Pancreas (tissue), 10 donors: ENCODE results near the gene CUX1. TPM values are rescaled to one million over a fixed set of nuclear protein-coding genes. Genes with fewer than 3 reads are reported as not detected.
"Not testable (repeated sequence)": the region's sequence is repeated elsewhere in the genome, so short reads cannot be mapped to it uniquely, and the experiment has no call there.

Experiments used
- ATAC-seq, 4 donors: fragments of 200-7000 bp; cut with Tn5 transposase; one replicate each; pipeline versions ENCODE4 v1.8.0 to v1.9.1; 2020; ENCODE audit warnings: mild to moderate bottlenecking in 4 of 4, moderate library complexity in 4 of 4
- DNase-seq, 6 donors: peaks; one replicate each; pipeline ENCODE4 v3.0.0-alpha.2; 2020
- FAIRE-seq: peaks from 2 replicates; lab custom pipeline; 2012; peaks lifted over from hg19 to GRCh38; lab: Jason Lieb, UNC
- H3K27ac ChIP-seq, 4 donors: fragments of 200-600 bp; sonication (generic); 1 replicate in 3 of 4; 2 replicates in 1 of 4; pipeline versions ENCODE4 v1.5.0 to v1.8.0; 2020
- H3K27me3 ChIP-seq, 4 donors: fragments of 200-600 bp; one replicate each; pipeline ENCODE4 v1.8.0; 2021
- H3K36me3 ChIP-seq, 3 donors: fragments of 200-600 bp; sonication (generic) in 1 of 3; one replicate each; pipeline versions ENCODE4 v1.5.0 to v1.8.0; 2020 to 2021
- H3K4me1 ChIP-seq, 3 donors: fragments of 200-600 bp; one replicate each; pipeline ENCODE4 v1.8.0; 2021
- H3K4me3 ChIP-seq, 4 donors: fragments of 200-600 bp; sonication (generic) in 2 of 4; one replicate each; pipeline versions ENCODE4 v1.5.0 to v1.8.0; 2020 to 2021
- H3K9me3 ChIP-seq, 4 donors: fragments of 200-600 bp; one replicate each; pipeline ENCODE4 v1.8.0; 2021
- WGBS, 2 donors: extraction: QIAGEN DNeasy Blood & Tissue Kit; methylation state at CpG; one replicate each; pipeline ENCODE4 v1.1.7; 2013; 5-methylcytosine and 5-hydroxymethylcytosine counted together
- intact Hi-C, 3 donors: fragments of 100-400 bp; cut with DNase I; formaldehyde crosslinking; loops; one replicate each; pipeline versions ENCODE4 v1.11.1 to v1.14.2; 2022
- polyA plus RNA-seq, 2 donors: library from polyadenylated mRNA; stranded (reverse); fragments of 200-250 nt; gene quantifications; one replicate each; pipeline ENCODE4 v1.2.3, GENCODE V29; 2013
- total RNA-seq, 6 donors: library from RNA; stranded (reverse); fragmentation: NEBNext Ultra II Directional in 4 of 6; extraction: Animal tissue kit (Norgen Biotek cat#: 25700) in 4 of 6; gene quantifications; one replicate each; pipeline versions ENCODE4 v1.2.1 to v1.2.4, GENCODE V29; 2021 to 2023
- TF ChIP-seq, protein P1 (sequence below), 4 donors: fragments of 200-600 bp; sonication (generic) in 3 of 4; IDR thresholded peaks; one replicate each; pipeline versions ENCODE4 v1.5.0 to v1.8.0; 2021; ENCODE audit warnings: antibody characterized with exemption in 4 of 4
- donor health status: healthy with polysubstance abuse.
- donor health status: DM: no; HTN: no; CAD: no; lungs with moderate emphysema.
- donor health status: DM: no; HTN: no; CAD: no.
- donor health status: control.
- donor health status: control.
- donor health status: Bipolar disorder and iron deficiency.
- donor health status: DM: yes; HTN: yes; CAD: no.
- donor health status: DM: no; HTN: no; CAD: no.
- donor health status: DM: no; HTN: no; CAD: no.
- donor health status: DM: yes; HTN: yes; CAD: no.

CUX1 gene
- total and polyA plus RNA-seq, 8 donors = 18.9 to 61.2 (median 45.1) TPM

DNA sequence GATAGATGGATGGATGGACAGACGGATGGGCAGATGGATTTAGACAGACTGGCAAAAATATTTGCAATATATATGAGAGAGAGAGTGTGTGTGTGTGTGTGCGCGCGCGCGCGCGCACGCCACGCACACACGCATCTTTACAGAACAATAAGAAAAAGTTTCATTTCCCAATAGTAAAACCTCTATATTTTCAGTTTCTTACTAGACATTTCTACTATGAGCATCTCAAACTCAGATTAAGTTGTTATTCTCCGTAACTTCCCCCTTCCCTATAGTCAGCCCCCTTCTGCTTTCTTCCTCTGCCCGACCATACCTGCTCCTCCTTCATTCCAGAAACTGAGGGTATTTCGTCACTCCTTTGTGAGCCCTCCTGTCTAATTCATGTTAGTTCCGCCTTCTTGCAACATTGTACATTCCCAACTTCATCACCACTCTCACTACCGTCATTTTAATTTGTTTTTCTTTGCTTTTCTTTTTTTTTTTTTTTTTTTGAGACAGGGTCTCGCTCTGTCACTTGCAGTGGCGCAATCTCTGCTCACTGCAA is 314.9 kb downstream of the CUX1 start:
- no peak for DNase-seq
- Histone ChIP-seq H3K27me3 (no peaks in the 10 kb centered on the region), H3K4me3 (no peak overlapping the region), H3K9me3 (no peaks in the 10 kb centered on the region), H3K36me3 (no peaks in the 10 kb centered on the region), H3K4me1 (no peaks in the 10 kb centered on the region), H3K27ac (no peak overlapping the region)
- WGBS, 2 donors = 96 to 97% methylated on average over 18 of the region's 18 CpGs
- FAIRE-seq = no peak
- TF ChIP-seq, protein P1, sequence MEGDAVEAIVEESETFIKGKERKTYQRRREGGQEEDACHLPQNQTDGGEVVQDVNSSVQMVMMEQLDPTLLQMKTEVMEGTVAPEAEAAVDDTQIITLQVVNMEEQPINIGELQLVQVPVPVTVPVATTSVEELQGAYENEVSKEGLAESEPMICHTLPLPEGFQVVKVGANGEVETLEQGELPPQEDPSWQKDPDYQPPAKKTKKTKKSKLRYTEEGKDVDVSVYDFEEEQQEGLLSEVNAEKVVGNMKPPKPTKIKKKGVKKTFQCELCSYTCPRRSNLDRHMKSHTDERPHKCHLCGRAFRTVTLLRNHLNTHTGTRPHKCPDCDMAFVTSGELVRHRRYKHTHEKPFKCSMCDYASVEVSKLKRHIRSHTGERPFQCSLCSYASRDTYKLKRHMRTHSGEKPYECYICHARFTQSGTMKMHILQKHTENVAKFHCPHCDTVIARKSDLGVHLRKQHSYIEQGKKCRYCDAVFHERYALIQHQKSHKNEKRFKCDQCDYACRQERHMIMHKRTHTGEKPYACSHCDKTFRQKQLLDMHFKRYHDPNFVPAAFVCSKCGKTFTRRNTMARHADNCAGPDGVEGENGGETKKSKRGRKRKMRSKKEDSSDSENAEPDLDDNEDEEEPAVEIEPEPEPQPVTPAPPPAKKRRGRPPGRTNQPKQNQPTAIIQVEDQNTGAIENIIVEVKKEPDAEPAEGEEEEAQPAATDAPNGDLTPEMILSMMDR (IDR thresholded peaks at IDR 0.05) = no peak
- intact Hi-C loops = no loop called here
- peak in 1 of 4 donors; percentile 32 for ATAC-seq

GRCh38 chr7:102138676-102139075 is 321.2 kb downstream of the CUX1 start:
- WGBS, 2 donors = 84 to 94% methylated on average over 6 of the region's 6 CpGs

GRCh38 chr7:102140952-102141370 is 323.5 kb downstream of the CUX1 start:
- Histone ChIP-seq H3K4me3 (no peak overlapping the region), H3K27ac (no peak overlapping the region), H3K4me1 (no peaks in the 10 kb centered on the region), H3K27me3 (no peaks in the 10 kb centered on the region), H3K9me3 (no peaks in the 10 kb centered on the region), H3K36me3 (no peaks in the 10 kb centered on the region)
- TF ChIP-seq, protein P1 (IDR thresholded peaks at IDR 0.05) = no peak
- 91 to 93% methylated on average over 14 of the region's 14 CpGs for WGBS, 2 donors
- intact Hi-C loops = no loop called here
- FAIRE-seq (no peak), ATAC-seq (peak in 1 of 4 donors; percentile 64), DNase-seq (peak in 1 of 6 donors; percentile 31)

More at GRCh38 chr7:102138676-102139075, 321.2 kb downstream of the CUX1 start:
- no peaks in the 10 kb centered on the region for H3K27me3 ChIP-seq
- H3K9me3 ChIP-seq = no peaks in the 10 kb centered on the region
- intact Hi-C loops = no loop called here
- H3K27ac ChIP-seq = no peak overlapping the region
- no peaks in the 10 kb centered on the region for H3K36me3 ChIP-seq
- no peaks in the 10 kb centered on the region for H3K4me1 ChIP-seq
- FAIRE-seq (no peak), ATAC-seq (no peak), DNase-seq (no peak)
- TF ChIP-seq, protein P1 (IDR thresholded peaks at IDR 0.05) = no peak
- H3K4me3 ChIP-seq = no peak overlapping the region

GRCh38 chr7:102142433-102142832 is 325.0 kb downstream of the CUX1 start:
- ATAC-seq, H3K27me3 ChIP-seq, H3K4me1 ChIP-seq, FAIRE-seq, H3K27ac ChIP-seq, intact Hi-C loops, DNase-seq, H3K4me3 ChIP-seq, H3K36me3 ChIP-seq, H3K9me3 ChIP-seq: not testable (repeated sequence)
- WGBS, 2 donors = 95 to 100% methylated on average over 3 of the region's 3 CpGs

- no peak for FAIRE-seq
- H3K4me3 ChIP-seq = no peak overlapping the region
Measured at GRCh38 chr7:102146122-102146521, 328.7 kb downstream of the CUX1 start.

More at GRCh38 chr7:102146122-102146521, 328.7 kb downstream of the CUX1 start:
- ATAC-seq (no peak), DNase-seq (no peak)
- TF ChIP-seq, protein P1 (IDR thresholded peaks at IDR 0.05) = no peak
- WGBS, 2 donors = 91 to 94% methylated on average over 18 of the region's 18 CpGs
- Histone ChIP-seq H3K9me3 (no peaks in the 10 kb centered on the region), H3K27ac (no peak overlapping the region), H3K27me3 (no peaks in the 10 kb centered on the region), H3K36me3 (no peaks in the 10 kb centered on the region), H3K4me1 (no peaks in the 10 kb centered on the region)
- intact Hi-C loops = no loop called here
